HFFc6 (cell line): ENCODE results near the gene MRPS35. TPM values are rescaled to one million over a fixed set of nuclear protein-coding genes. Genes with fewer than 3 reads are reported as not detected.

Source experiments
- DNase-seq: peaks from one replicate; pipeline ENCODE4 v3.0.0-alpha.2; 2018
- H3K27ac Mint-ChIP-seq: 2 replicates; pipeline ENCODE4 v1.8.0; 2020; ENCODE audit warnings: mild to moderate bottlenecking, mixed read lengths
- H3K27me3 Mint-ChIP-seq: 2 replicates; pipeline ENCODE4 v1.8.0; 2021; ENCODE audit warnings: mild to moderate bottlenecking, moderate library complexity, mixed read lengths; ENCODE audit not compliant: insufficient read depth
- H3K36me3 Mint-ChIP-seq: 2 replicates; pipeline ENCODE4 v1.8.0; 2021; ENCODE audit warnings: low read depth, mixed read lengths
- H3K4me1 Mint-ChIP-seq: 2 replicates; pipeline ENCODE4 v1.8.0; 2020; ENCODE audit warnings: low read depth, mixed read lengths
- H3K4me3 Mint-ChIP-seq: 2 replicates; pipeline ENCODE4 v1.8.0; 2020; ENCODE audit warnings: mild to moderate bottlenecking, moderate library complexity, mixed read lengths
- H3K9me3 Mint-ChIP-seq: 2 replicates; pipeline ENCODE4 v1.8.0; 2020; ENCODE audit warnings: mild to moderate bottlenecking, mixed read lengths
- CTCF ChIP-seq: fragments of 200-600 bp; sonication (generic); IDR thresholded peaks from 2 replicates; pipeline ENCODE4 v1.5.0; 2021; ENCODE audit warnings: antibody characterized with exemption, mild to moderate bottlenecking
- total RNA-seq, 6 experiments: library from RNA; stranded (reverse); fragmentation: NEBNext Ultra II Directional; extraction: Animal tissue kit (Norgen Biotek cat#: 25700); gene quantifications; 2 replicates in 1 of 6; 3 replicates in 5 of 6; pipeline ENCODE4 v1.2.3, GENCODE V29; 2021

The MRPS35 gene
- total RNA-seq, 6 experiments from 2014 or later = 39.2 to 47.9 (median 45.6) TPM

- TF ChIP-seq CTCF = no peak
- H3K27me3 Mint-ChIP-seq = peaks cover 1% of the 10 kb centered on the region
- no peak overlapping the region for H3K4me3 Mint-ChIP-seq
- DNase-seq = no peak
- no peaks in the 10 kb centered on the region for H3K9me3 Mint-ChIP-seq
- peaks cover 29% of the 10 kb centered on the region for H3K4me1 Mint-ChIP-seq
- H3K27ac Mint-ChIP-seq = no peak overlapping the region
- H3K36me3 Mint-ChIP-seq = peaks cover 6% of the 10 kb centered on the region
Measured at GRCh38 chr12:27707216-27707615, 3.4 kb upstream of the MRPS35 start.

GRCh38 chr12:27709212-27709931 lies 1.3 kb upstream of the MRPS35 start:
- Mint-ChIP-seq H3K27me3 (peaks cover 2% of the 10 kb centered on the region), H3K9me3 (no peaks in the 10 kb centered on the region), H3K4me3 (no peak overlapping the region), H3K4me1 (peaks cover 32% of the 10 kb centered on the region), H3K36me3 (peaks cover 25% of the 10 kb centered on the region), H3K27ac (no peak overlapping the region)
- no peak for TF ChIP-seq CTCF
- DNase-seq = no peak

- peaks cover 32% of the 10 kb centered on the region for H3K4me1 Mint-ChIP-seq
- TF ChIP-seq CTCF = no peak
- H3K9me3 Mint-ChIP-seq = no peaks in the 10 kb centered on the region
- peak overlapping the region; percentile 96 for H3K4me3 Mint-ChIP-seq
- peak overlapping the region; percentile 97 for H3K27ac Mint-ChIP-seq
- peaks cover 2% of the 10 kb centered on the region for H3K27me3 Mint-ChIP-seq
- DNase-seq = peak; percentile 29
- peaks cover 25% of the 10 kb centered on the region for H3K36me3 Mint-ChIP-seq
Measured at GRCh38 chr12:27709932-27710591, 570 bp upstream of the MRPS35 start.

- DNase-seq = no peak
- Mint-ChIP-seq H3K27ac (peak overlapping the region; percentile 97), H3K4me3 (peak overlapping the region; percentile 96), H3K9me3 (no peaks in the 10 kb centered on the region), H3K36me3 (peaks cover 29% of the 10 kb centered on the region), H3K27me3 (peaks cover 2% of the 10 kb centered on the region), H3K4me1 (peaks cover 32% of the 10 kb centered on the region)
- no peak for TF ChIP-seq CTCF
Measured at GRCh38 chr12:27711317-27711682, 668 bp downstream of the MRPS35 start.

GRCh38 chr12:27711967-27712366 lies 1.3 kb downstream of the MRPS35 start:
- H3K4me1 Mint-ChIP-seq = peaks cover 32% of the 10 kb centered on the region
- peaks cover 29% of the 10 kb centered on the region for H3K36me3 Mint-ChIP-seq
- no peak for DNase-seq
- no peaks in the 10 kb centered on the region for H3K9me3 Mint-ChIP-seq
- no peak for TF ChIP-seq CTCF
- peak overlapping the region; percentile 97 for H3K27ac Mint-ChIP-seq
- peaks cover 2% of the 10 kb centered on the region for H3K27me3 Mint-ChIP-seq
- H3K4me3 Mint-ChIP-seq = peak overlapping the region; percentile 96
